Measurements from ENCODE around the gene DNAH9. TPM values are rescaled to one million over a fixed set of nuclear protein-coding genes. Genes with fewer than 3 reads are reported as not detected.
"Not testable (repeated sequence)": the region's sequence is repeated elsewhere in the genome, so short reads cannot be mapped to it uniquely, and the experiment has no call there.

DNAH9 gene
- total RNA-seq, 4 donors from 2014 or later = 0.98 to 1.9 (median 1.5) TPM

DNA sequence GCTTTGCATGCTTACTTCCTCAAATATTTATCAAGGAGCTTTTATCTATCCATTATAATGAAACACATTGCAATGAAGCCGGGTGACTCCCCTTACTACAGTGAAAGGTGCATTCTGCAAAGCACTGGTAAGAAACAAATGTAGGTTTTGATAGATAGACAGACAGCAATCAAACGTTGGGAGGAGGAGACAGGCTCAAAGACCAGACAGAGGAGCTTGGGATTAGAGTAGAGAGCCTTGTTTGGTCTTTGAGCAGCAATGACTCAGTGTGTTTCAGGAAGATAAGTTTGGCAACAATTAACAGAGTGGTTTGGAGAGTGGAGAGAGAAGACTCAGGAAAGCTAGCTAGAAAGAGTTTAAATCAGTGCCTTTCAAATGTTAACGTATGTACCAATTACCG, 330.2 kb downstream of the DNAH9 start:
- H3K27ac ChIP-seq = no peak overlapping the region
- no peaks in the 10 kb centered on the region for H3K27me3 ChIP-seq
- peaks cover 0 to 7% (median 0%) of the 10 kb centered on the region in 4 donors for H3K9me3 ChIP-seq
- no peak for TF ChIP-seq EP300 (IDR thresholded peaks at IDR 0.05)
- TF ChIP-seq, protein P1, sequence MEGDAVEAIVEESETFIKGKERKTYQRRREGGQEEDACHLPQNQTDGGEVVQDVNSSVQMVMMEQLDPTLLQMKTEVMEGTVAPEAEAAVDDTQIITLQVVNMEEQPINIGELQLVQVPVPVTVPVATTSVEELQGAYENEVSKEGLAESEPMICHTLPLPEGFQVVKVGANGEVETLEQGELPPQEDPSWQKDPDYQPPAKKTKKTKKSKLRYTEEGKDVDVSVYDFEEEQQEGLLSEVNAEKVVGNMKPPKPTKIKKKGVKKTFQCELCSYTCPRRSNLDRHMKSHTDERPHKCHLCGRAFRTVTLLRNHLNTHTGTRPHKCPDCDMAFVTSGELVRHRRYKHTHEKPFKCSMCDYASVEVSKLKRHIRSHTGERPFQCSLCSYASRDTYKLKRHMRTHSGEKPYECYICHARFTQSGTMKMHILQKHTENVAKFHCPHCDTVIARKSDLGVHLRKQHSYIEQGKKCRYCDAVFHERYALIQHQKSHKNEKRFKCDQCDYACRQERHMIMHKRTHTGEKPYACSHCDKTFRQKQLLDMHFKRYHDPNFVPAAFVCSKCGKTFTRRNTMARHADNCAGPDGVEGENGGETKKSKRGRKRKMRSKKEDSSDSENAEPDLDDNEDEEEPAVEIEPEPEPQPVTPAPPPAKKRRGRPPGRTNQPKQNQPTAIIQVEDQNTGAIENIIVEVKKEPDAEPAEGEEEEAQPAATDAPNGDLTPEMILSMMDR (IDR thresholded peaks at IDR 0.05) = no peak
- TF ChIP-seq POLR2A (IDR thresholded peaks at IDR 0.05) = no peak
- no peaks in the 10 kb centered on the region for H3K4me1 ChIP-seq
- DNase-seq (ENCODE audit: low spot score in 2 of 2) = no peak
- H3K36me3 ChIP-seq = no peaks in the 10 kb centered on the region
- H3K4me3 ChIP-seq = no peak overlapping the region
- 49 to 54% methylated on average over 4 of the region's 4 CpGs for WGBS, 2 donors

DNA sequence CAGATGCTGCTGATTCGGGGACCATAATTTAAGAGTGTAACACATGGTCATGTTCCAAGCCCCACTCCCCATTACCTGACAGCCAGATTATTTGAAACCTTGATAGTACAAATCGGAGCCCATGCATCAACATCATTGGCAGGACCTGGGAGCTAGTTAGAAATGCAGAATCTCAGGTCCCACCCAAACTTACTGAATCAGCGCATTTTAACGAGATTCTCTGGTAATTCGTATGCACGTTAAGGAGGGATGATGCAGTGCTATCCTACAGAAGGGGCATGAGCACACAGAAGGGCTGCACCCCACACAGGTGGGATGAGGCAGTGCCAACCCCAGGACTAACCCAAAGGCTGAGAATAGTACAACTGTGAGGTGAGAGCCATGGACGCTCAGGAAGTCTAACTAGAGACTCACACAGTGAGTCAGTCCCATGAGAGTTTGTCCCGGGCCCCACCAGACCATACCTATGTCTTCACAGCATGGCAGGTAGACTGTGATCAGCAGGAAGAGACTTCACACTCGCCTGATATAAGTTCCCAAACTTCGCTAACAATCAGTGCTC, 334.1 kb downstream of the DNAH9 start:
- Histone ChIP-seq H3K27ac (no peak overlapping the region), H3K4me1 (no peaks in the 10 kb centered on the region), H3K9me3 (no peaks in the 10 kb centered on the region), H3K27me3 (no peaks in the 10 kb centered on the region), H3K36me3 (no peaks in the 10 kb centered on the region), H3K4me3 (no peak overlapping the region)
- no peak for DNase-seq (ENCODE audit: low spot score in 2 of 2)
- WGBS, 2 donors = 88 to 89% methylated on average over 10 of the region's 10 CpGs
- TF ChIP-seq EP300 (IDR thresholded peaks at IDR 0.05) (no peak), POLR2A (IDR thresholded peaks at IDR 0.05) (no peak)
- TF ChIP-seq, protein P1 (IDR thresholded peaks at IDR 0.05) = no peak

DNA sequence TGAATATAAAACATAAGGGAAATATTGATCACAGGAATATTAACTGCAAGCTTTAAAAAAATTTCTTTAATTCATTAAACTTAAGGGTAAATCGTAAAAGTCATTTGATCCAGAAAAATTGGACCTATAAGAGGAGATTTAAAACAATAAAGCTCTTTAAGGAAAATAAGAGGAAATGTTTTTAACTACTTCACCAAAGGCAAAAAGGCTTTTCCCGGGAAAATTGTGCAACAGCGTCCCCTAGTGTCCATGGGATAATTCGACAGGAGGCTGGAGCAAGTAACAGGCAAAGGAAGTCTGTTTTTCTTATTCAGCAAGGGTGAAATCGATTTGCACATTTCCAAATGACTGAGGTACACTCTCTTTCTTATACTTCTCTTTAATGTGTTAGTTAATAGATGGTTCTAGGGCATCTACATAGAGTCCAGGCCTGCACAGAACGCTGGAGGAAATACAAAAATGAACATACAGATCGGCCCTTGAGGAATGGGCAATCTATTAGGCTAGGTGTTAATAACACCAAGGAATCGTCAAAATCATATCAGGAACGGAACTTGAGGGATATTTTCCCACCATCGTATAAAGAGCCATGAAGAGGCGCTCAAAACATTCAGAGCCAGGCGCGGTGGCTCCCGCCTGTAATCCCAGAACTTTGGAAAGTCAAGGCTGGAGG, 337.6 kb downstream of the DNAH9 start:
- H3K27ac ChIP-seq = no peak overlapping the region
- no peaks in the 10 kb centered on the region for H3K27me3 ChIP-seq
- TF ChIP-seq, protein P1 (IDR thresholded peaks at IDR 0.05) = peak; percentile 53 to 72 (median 66)
- TF ChIP-seq POLR2A (IDR thresholded peaks at IDR 0.05) = no peak
- H3K36me3 ChIP-seq = no peaks in the 10 kb centered on the region
- no peaks in the 10 kb centered on the region for H3K4me1 ChIP-seq
- no peak overlapping the region for H3K4me3 ChIP-seq
- WGBS, 2 donors = 43 to 47% methylated on average over 14 of the region's 14 CpGs
- peak in 1 of 2 donors; percentile 16 for DNase-seq (ENCODE audit: low spot score in 2 of 2)
- H3K9me3 ChIP-seq = no peaks in the 10 kb centered on the region

DNA sequence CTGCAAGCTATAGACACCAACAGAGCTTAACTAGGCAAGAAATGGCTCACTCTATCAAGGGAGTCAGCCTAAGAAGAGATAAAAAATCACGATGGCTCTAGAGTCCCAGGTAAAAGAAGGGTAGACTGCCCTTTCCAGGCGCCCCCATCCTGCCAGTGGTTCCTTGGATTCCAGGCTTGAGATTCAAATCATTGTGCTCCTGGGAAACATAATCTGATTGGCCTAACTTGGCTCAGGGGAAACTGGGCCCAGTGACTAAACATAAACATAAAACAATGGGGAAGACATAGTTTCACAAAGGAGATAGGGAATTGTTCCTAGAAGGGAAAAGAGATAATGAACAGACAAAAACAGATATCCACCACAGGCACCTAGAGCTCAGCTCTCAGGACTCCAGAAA, 342.6 kb downstream of the DNAH9 start:
- DNase-seq (ENCODE audit: low spot score in 2 of 2) = no peak
- no peaks in the 10 kb centered on the region for H3K9me3 ChIP-seq
- no peak overlapping the region for H3K27ac ChIP-seq
- H3K4me1 ChIP-seq = no peaks in the 10 kb centered on the region
- 73 to 88% methylated on average over 2 of the region's 2 CpGs for WGBS, 2 donors
- H3K4me3 ChIP-seq = no peak overlapping the region
- H3K36me3 ChIP-seq = no peaks in the 10 kb centered on the region
- no peaks in the 10 kb centered on the region for H3K27me3 ChIP-seq
- no peak for TF ChIP-seq POLR2A (IDR thresholded peaks at IDR 0.05)
- TF ChIP-seq, protein P1 (IDR thresholded peaks at IDR 0.05) = no peak
- no peak for TF ChIP-seq EP300 (IDR thresholded peaks at IDR 0.05)

DNA sequence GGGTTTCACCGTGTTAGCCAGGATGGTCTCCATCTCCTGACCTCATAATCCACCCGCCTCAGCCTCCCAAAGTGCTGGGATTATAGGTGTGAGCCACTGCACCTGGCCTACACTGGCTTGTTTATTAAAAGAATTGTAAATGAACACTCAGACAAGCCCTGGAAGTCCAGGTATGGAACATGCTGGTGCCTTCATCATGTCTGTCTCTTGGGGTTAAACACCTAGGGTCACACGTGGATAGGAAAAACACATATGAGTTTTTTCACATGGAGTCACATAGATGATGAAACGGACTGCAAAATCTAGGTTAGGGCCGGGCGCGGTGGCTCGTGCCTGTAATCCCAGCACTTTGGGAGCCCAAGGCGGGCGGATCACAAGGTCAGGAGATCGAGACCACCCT, 344.8 kb downstream of the DNAH9 start:
- not testable (repeated sequence) for H3K4me3 ChIP-seq; H3K36me3 ChIP-seq; H3K27ac ChIP-seq; DNase-seq (ENCODE audit: low spot score in 2 of 2); H3K9me3 ChIP-seq; H3K4me1 ChIP-seq; H3K27me3 ChIP-seq
- 92 to 96% methylated on average over 11 of the region's 11 CpGs for WGBS, 2 donors
